H1 (cell line): ENCODE measurements around the gene CPED1. TPM values are rescaled to one million over a fixed set of nuclear protein-coding genes. Genes with fewer than 3 reads are reported as not detected.

Source experiments
- CTCF ChIA-PET: fragments of 300-600 bp; sonication (Branson Sonifier 250); formaldehyde crosslinking; loops from one replicate; lab custom pipeline; 2021; ENCODE audit not compliant: partially characterized antibody; lab: Charles Lee
- POLR2A ChIA-PET: fragments of 300-600 bp; sonication (Branson Sonifier 250); formaldehyde crosslinking; loops from one replicate; lab custom pipeline; 2021; ENCODE audit warnings: inconsistent platforms; ENCODE audit not compliant: partially characterized antibody; lab: Charles Lee
- DNase-seq, 2 experiments: peaks; one replicate each; pipeline versions ENCODE4 v3.0.0 to v3.0.0-alpha.2; 2010 to 2022; ENCODE audit warnings: low spot score in 2 of 2, low read depth in 1 of 2, mixed read lengths in 1 of 2
- FAIRE-seq: peaks from 2 replicates; lab custom pipeline; 2011; peaks lifted over from hg19 to GRCh38; lab: Jason Lieb, UNC
- H2AFZ ChIP-seq: 2 replicates; pipeline ENCODE4 v1.8.1; 2012; ENCODE audit warnings: low read length, inconsistent platforms
- H2AK5ac ChIP-seq: 2 replicates; pipeline ENCODE4 v1.6.1; 2013; ENCODE audit warnings: low read depth, low read length
- H2BK120ac ChIP-seq: replicated peaks from 2 replicates; pipeline ENCODE3; 2013; ENCODE audit warnings: low read depth, low read length, inconsistent platforms
- H2BK12ac ChIP-seq: 2 replicates; pipeline ENCODE4 v1.6.1; 2013; ENCODE audit warnings: low read depth, low read length
- H2BK15ac ChIP-seq: 2 replicates; pipeline ENCODE4 v1.6.1; 2013; ENCODE audit warnings: low read length
- H2BK20ac ChIP-seq: 2 replicates; pipeline ENCODE4 v1.6.1; 2013; ENCODE audit warnings: low read length
- H2BK5ac ChIP-seq: 2 replicates; pipeline ENCODE4 v1.6.1; 2013; ENCODE audit warnings: low read depth, low read length
- H3K14ac ChIP-seq: 2 replicates; pipeline ENCODE4 v1.6.1; 2013; ENCODE audit warnings: inconsistent platforms; ENCODE audit not compliant: insufficient read length
- H3K18ac ChIP-seq: 2 replicates; pipeline ENCODE4 v1.6.1; 2013; ENCODE audit warnings: low read length; ENCODE audit errors: extremely low read depth
- H3K23ac ChIP-seq: 2 replicates; pipeline ENCODE4 v1.6.1; 2013; ENCODE audit warnings: inconsistent platforms; ENCODE audit not compliant: insufficient read length
- H3K23me2 ChIP-seq: 2 replicates; pipeline ENCODE4 v1.6.1; 2013; ENCODE audit warnings: low read depth, low read length
- H3K27ac ChIP-seq: 2 replicates; pipeline ENCODE4 v1.6.1; 2011; ENCODE audit warnings: low read depth, low read length, inconsistent platforms
- H3K27me3 ChIP-seq, 4 experiments: replicated peaks in 1 of 4; 1 replicate in 1 of 4; 2 replicates in 3 of 4; pipeline versions ENCODE4 v1.6.1 to v1.8.1; 2011 to 2013; ENCODE audit warnings: low read length in 3 of 4, mild to moderate bottlenecking in 3 of 4, inconsistent platforms in 2 of 4, mixed read lengths in 2 of 4, moderate library complexity in 1 of 4; ENCODE audit not compliant: control insufficient read depth in 3 of 4, insufficient read depth in 3 of 4; ENCODE audit errors: extremely low read depth in 1 of 4
- H3K36me3 ChIP-seq, 4 experiments: 2 replicates each; pipeline versions ENCODE4 v1.6.1 to v1.8.1; 2011 to 2013; ENCODE audit warnings: mild to moderate bottlenecking in 4 of 4, low read length in 3 of 4, moderate library complexity in 2 of 4, control low read depth in 1 of 4, inconsistent platforms in 1 of 4; ENCODE audit not compliant: insufficient read depth in 4 of 4, control insufficient read depth in 2 of 4
- H3K4ac ChIP-seq: replicated peaks from 2 replicates; pipeline ENCODE3; 2013; ENCODE audit warnings: low read length, low read depth, mixed read lengths, inconsistent platforms; ENCODE audit not compliant: insufficient read length
- H3K4me1 ChIP-seq, 4 experiments: replicated peaks in 1 of 4; 1 replicate in 1 of 4; 2 replicates in 3 of 4; pipeline versions ENCODE4 v1.6.1 to v1.8.1; 2011 to 2013; ENCODE audit warnings: low read length in 3 of 4, inconsistent platforms in 2 of 4, mixed read lengths in 1 of 4; ENCODE audit not compliant: insufficient read depth in 4 of 4, control insufficient read depth in 3 of 4
- H3K4me2 ChIP-seq, 2 experiments: 2 replicates each; pipeline versions ENCODE4 v1.6.1 to v1.8.1; 2011 to 2013; ENCODE audit warnings: low read depth in 2 of 2, low read length in 2 of 2, control low read depth in 1 of 2, inconsistent platforms in 1 of 2, mild to moderate bottlenecking in 1 of 2; ENCODE audit not compliant: insufficient read depth in 1 of 2
- H3K4me3 ChIP-seq, 4 experiments: fragments of 200-600, 300-600 bp in 1 of 4; sonication (generic), shearing (Covaris generic), sonication (Bioruptor Twin) in 1 of 4; 2 replicates each; pipeline versions ENCODE4 v1.5.1 to v1.8.1; 2011 to 2016; ENCODE audit warnings: low read length in 4 of 4, low read depth in 3 of 4, control low read depth in 2 of 4, inconsistent platforms in 2 of 4, mild to moderate bottlenecking in 2 of 4, mixed read lengths in 1 of 4, moderate library complexity in 1 of 4; ENCODE audit not compliant: insufficient read depth in 2 of 4; ENCODE audit errors: extremely low read depth in 1 of 4
- H3K56ac ChIP-seq: replicated peaks from 2 replicates; pipeline ENCODE3; 2013; ENCODE audit warnings: low read depth, mild to moderate bottlenecking, mixed read lengths, low read length, inconsistent platforms; ENCODE audit not compliant: insufficient read length
- H3K79me1 ChIP-seq: 2 replicates; pipeline ENCODE4 v1.6.1; 2013; ENCODE audit warnings: low read depth, low read length, control low read depth
- H3K79me2 ChIP-seq, 2 experiments: 2 replicates each; pipeline versions ENCODE4 v1.6.1 to v1.8.1; 2012 to 2013; ENCODE audit warnings: low read length in 2 of 2, mild to moderate bottlenecking in 2 of 2, inconsistent platforms in 1 of 2; ENCODE audit not compliant: insufficient read depth in 2 of 2, control insufficient read depth in 1 of 2
- H3K9ac ChIP-seq, 4 experiments: replicated peaks in 1 of 4; 1 replicate in 1 of 4; 2 replicates in 3 of 4; pipeline versions ENCODE4 v1.6.1 to v1.8.1; 2011 to 2013; ENCODE audit warnings: low read depth in 3 of 4, low read length in 3 of 4, control low read depth in 2 of 4, mild to moderate bottlenecking in 2 of 4, moderate library complexity in 2 of 4, inconsistent platforms in 1 of 4; ENCODE audit errors: extremely low read depth in 1 of 4
- H3K9me3 ChIP-seq, 2 experiments: 2 replicates each; pipeline versions ENCODE4 v1.6.1 to v1.8.1; 2012 to 2013; ENCODE audit warnings: mild to moderate bottlenecking in 2 of 2, moderate library complexity in 2 of 2, control low read depth in 1 of 2, inconsistent platforms in 1 of 2, low read depth in 1 of 2, low read length in 1 of 2, mixed read lengths in 1 of 2; ENCODE audit not compliant: insufficient read depth in 2 of 2
- H4K20me1 ChIP-seq, 2 experiments: replicated peaks in 1 of 2; 2 replicates each; pipeline versions ENCODE3 to v1.8.1; 2011 to 2013; ENCODE audit warnings: inconsistent platforms in 2 of 2, low read length in 2 of 2, mild to moderate bottlenecking in 1 of 2; ENCODE audit not compliant: insufficient read depth in 2 of 2, control insufficient read depth in 1 of 2
- H4K5ac ChIP-seq: 2 replicates; pipeline ENCODE4 v1.6.1; 2013; ENCODE audit warnings: low read length, low read depth, mixed read lengths, inconsistent platforms; ENCODE audit not compliant: insufficient read length
- H4K8ac ChIP-seq: 2 replicates; pipeline ENCODE4 v1.8.0; 2013; ENCODE audit warnings: mild to moderate bottlenecking, moderate library complexity, low read length, inconsistent platforms; ENCODE audit not compliant: insufficient read depth; ENCODE audit errors: extremely low read depth
- H4K91ac ChIP-seq: replicated peaks from 2 replicates; pipeline ENCODE3; 2013; ENCODE audit warnings: low read length, mixed read lengths, inconsistent platforms; ENCODE audit not compliant: insufficient read length
- CTCF ChIP-seq, 3 experiments: IDR thresholded peaks; 1 replicate in 2 of 3; 2 replicates in 1 of 3; pipeline versions ENCODE4 v1.5.1 to v1.6.1; 2011; ENCODE audit warnings: low read length in 3 of 3, mild to moderate bottlenecking in 3 of 3, inconsistent platforms in 2 of 3, low read depth in 1 of 3, moderate library complexity in 1 of 3; ENCODE audit not compliant: insufficient read depth in 1 of 3; ENCODE audit errors: control extremely low read depth in 1 of 3
- HDAC2 ChIP-seq, 2 experiments: fragments of 300-600 bp in 1 of 2; sonication (generic) in 1 of 2; IDR thresholded peaks; 2 replicates each; pipeline ENCODE4 v1.6.1; 2011 to 2012; ENCODE audit warnings: low read depth in 2 of 2, low read length in 2 of 2, mild to moderate bottlenecking in 2 of 2, moderate library complexity in 2 of 2, borderline replicate concordance in 1 of 2, inconsistent platforms in 1 of 2
- MAFK ChIP-seq: IDR thresholded peaks from 2 replicates; pipeline ENCODE4 v1.6.1; 2012; ENCODE audit warnings: low read depth, mild to moderate bottlenecking, improper control_type of control experiment, low read length
- MAX ChIP-seq: IDR thresholded peaks from 2 replicates; pipeline ENCODE4 v1.6.1; 2012; ENCODE audit warnings: inconsistent platforms
- POU5F1 ChIP-seq: IDR thresholded peaks from 2 replicates; pipeline ENCODE4 v1.6.1; 2011; ENCODE audit warnings: low read depth, mild to moderate bottlenecking, low read length, moderate library complexity
- RAD21 ChIP-seq, 2 experiments: IDR thresholded peaks in 1 of 2; conservative IDR thresholded peaks in 1 of 2; 2 replicates each; pipeline ENCODE4 v1.6.1; 2011; ENCODE audit warnings: low read depth in 2 of 2, low read length in 2 of 2, improper control_type of control experiment in 1 of 2, inconsistent platforms in 1 of 2, mild to moderate bottlenecking in 1 of 2, moderate library complexity in 1 of 2
- TAF7 ChIP-seq: optimal IDR thresholded peaks from 2 replicates; pipeline ENCODE3; 2011; ENCODE audit warnings: low read depth, mild to moderate bottlenecking, inconsistent platforms, low read length, moderate library complexity, borderline replicate concordance
- TCF12 ChIP-seq: IDR thresholded peaks from 2 replicates; pipeline ENCODE4 v1.6.1; 2011; ENCODE audit warnings: low read depth, mild to moderate bottlenecking, low read length
- WGBS, 2 experiments: shearing (Covaris generic) in 1 of 2; methylation state at CpG; one replicate each; pipeline versions ENCODE4 v1.1.6 to v1.1.7; 2013 to 2015; ENCODE audit warnings: low lambda C conversion rate in 2 of 2, mixed read lengths in 2 of 2, inconsistent platforms in 1 of 2, low coverage in 1 of 2, missing lambda C conversion rate in 1 of 2; ENCODE audit not compliant: insufficient replicate concordance in 2 of 2, insufficient coverage in 1 of 2, insufficient read length in 1 of 2; ENCODE audit errors: extremely low coverage in 1 of 2, missing lambda C conversion rate in 1 of 2; 5-methylcytosine and 5-hydroxymethylcytosine counted together
- polyA plus RNA-seq, 7 experiments: library from polyadenylated mRNA; depleted of rRNA in 3 of 7; stranded (reverse) in 5 of 7; unstranded in 2 of 7; fragments of >200 nt in 5 of 7; fragments of 200-250 nt in 2 of 7; gene quantifications; 1 replicate in 5 of 7; 2 replicates in 1 of 7; 4 replicates in 1 of 7; pipeline versions ENCODE4 v1.2.1 to v1.2.3, GENCODE V29; 2011 to 2013; ENCODE audit warnings: missing spikeins in 2 of 7, mixed read lengths in 2 of 7
- total RNA-seq: library from RNA; stranded (reverse); fragmentation: NEBNext Ultra II Directional; extraction: Animal tissue kit (Norgen Biotek cat#: 25700); gene quantifications from 2 replicates; pipeline ENCODE4 v1.2.1, GENCODE V29; 2021

The CPED1 gene
- total and polyA plus RNA-seq, 2 of the 8 experiments (the other 6 are each of a cell fraction or from before 2014, with no cell fraction given), result 0.08 to 0.39 TPM

GRCh38 chr7:120941064-120941463 is 47.4 kb upstream of the CPED1 start:
- 71% methylated on average over 1 of the region's 1 CpG; no CpG with 5 or more reads in 1 of the 2 experiments for WGBS, 2 experiments
- no peak overlapping the region for H3K4me2 ChIP-seq
- TF ChIP-seq RAD21 (IDR thresholded peaks at IDR 0.05 in 1 of 2, conservative IDR thresholded peaks at IDR 0.05 in 1 of 2; ENCODE audit: low read depth in 2 of 2, low read length in 2 of 2) (peak in 1 of 2 experiments; percentile 31; a peak in 3 of 4 replicates), TAF7 (no peak), CTCF (IDR thresholded peaks at IDR 0.05; ENCODE audit: control extremely low read depth in 1 of 3, insufficient read depth in 1 of 3, low read depth in 1 of 3, low read length in 3 of 3) (peak in 1 of 3 experiments; percentile 12; a peak in 1 of 4 replicates), TCF12 (no peak), MAFK (no peak), POU5F1 (no peak), HDAC2 (IDR thresholded peaks at IDR 0.05; ENCODE audit: borderline replicate concordance in 1 of 2, low read depth in 2 of 2, low read length in 2 of 2) (no peak), MAX (no peak)

More at GRCh38 chr7:120941064-120941463, 47.4 kb upstream of the CPED1 start:
- Histone ChIP-seq H4K20me1 (no peaks in the 10 kb centered on the region), H3K79me2 (no peaks in the 10 kb centered on the region), H3K4me1 (no peaks in the 10 kb centered on the region), H3K18ac (no peak overlapping the region), H2BK20ac (no peak overlapping the region), H3K4ac (no peak overlapping the region), H3K56ac (no peak overlapping the region), H4K5ac (no peak overlapping the region), H3K14ac (no peak overlapping the region), H2BK15ac (no peak overlapping the region), H2BK12ac (no peak overlapping the region), H2AFZ (no peak overlapping the region), H3K23ac (no peak overlapping the region), H2BK5ac (no peak overlapping the region), H4K8ac (no peak overlapping the region), H4K91ac (no peak overlapping the region), H3K79me1 (no peaks in the 10 kb centered on the region), H3K9me3 (no peaks in the 10 kb centered on the region), H3K9ac (no peak overlapping the region), H3K4me3 (no peak overlapping the region), H2AK5ac (no peak overlapping the region), H3K23me2 (no peaks in the 10 kb centered on the region), H3K27me3 (no peaks in the 10 kb centered on the region), H3K27ac (no peak overlapping the region), H2BK120ac (no peak overlapping the region), H3K36me3 (no peaks in the 10 kb centered on the region)
- ChIA-PET CTCF (interaction anchor here (0.6 to 3.4 kb wide), 6 partner anchors 118 to 819 kb away, joined by 3 to 13 read pairs (median 3); no protein-coding TSS in a partner anchor), POLR2A (no interaction called here)
- DNase-seq (no peak), FAIRE-seq (no peak)
